Colon (tissue), 2 donors: Measurements from ENCODE around the gene SIDT1.

Experiments
- FAIRE-seq: peaks from 2 replicates; lab custom pipeline; 2012; peaks lifted over from hg19 to GRCh38; lab: Jason Lieb, UNC
- donor health status: control.
- donor health status: control.

SIDT1 gene

GRCh38 chr3:113531826-113532697 lies at the start of gene SIDT1:
TSS of gene SIDT1 (plus strand) at chr3:113532555. CDS start at chr3:113533022, 467 bp downstream.
- peak; percentile 69 for FAIRE-seq

GRCh38 chr3:113485161-113485609 lies 47.2 kb upstream of the SIDT1 start:
- no peak for FAIRE-seq

- no peak for FAIRE-seq
These were observed 37.3 kb upstream of the SIDT1 start for GRCh38 chr3:113495035-113495434.

GRCh38 chr3:113496924-113497323 lies 35.4 kb upstream of the SIDT1 start:
- no peak for FAIRE-seq

- no peak for FAIRE-seq
These were observed 33.9 kb upstream of the SIDT1 start for GRCh38 chr3:113498221-113499005.

GRCh38 chr3:113499081-113499480 lies 33.3 kb upstream of the SIDT1 start:
- FAIRE-seq: peak; percentile 14

- no peak for FAIRE-seq
These were observed 30.8 kb upstream of the SIDT1 start for GRCh38 chr3:113501597-113501996.

- no peak for FAIRE-seq
These were observed 26.5 kb upstream of the SIDT1 start for GRCh38 chr3:113505867-113506266.

GRCh38 chr3:113507501-113508067 lies 24.8 kb upstream of the SIDT1 start:
- FAIRE-seq: no peak

- no peak for FAIRE-seq
These were observed 23.4 kb upstream of the SIDT1 start for GRCh38 chr3:113508966-113509365.

- FAIRE-seq: no peak
These were observed 18.0 kb upstream of the SIDT1 start for GRCh38 chr3:113514265-113514769.

GRCh38 chr3:113516115-113516505 lies 16.2 kb upstream of the SIDT1 start:
- FAIRE-seq: no peak

GRCh38 chr3:113521981-113522380 lies 10.4 kb upstream of the SIDT1 start:
- FAIRE-seq: no peak

- FAIRE-seq: no peak
These were observed 9.1 kb upstream of the SIDT1 start for GRCh38 chr3:113523241-113523640.

GRCh38 chr3:113532698-113533533 lies 561 bp downstream of the SIDT1 start:
- no peak for FAIRE-seq

- no peak for FAIRE-seq
These were observed 1.2 kb downstream of the SIDT1 start for GRCh38 chr3:113533534-113533892.

- FAIRE-seq: no peak
These were observed 2.0 kb downstream of the SIDT1 start for GRCh38 chr3:113534365-113534764.

- no peak for FAIRE-seq
These were observed 3.5 kb downstream of the SIDT1 start for GRCh38 chr3:113535898-113536297.

- FAIRE-seq: no peak
These were observed 4.3 kb downstream of the SIDT1 start for GRCh38 chr3:113536627-113537101.

- FAIRE-seq: peak; percentile 51
These were observed 4.8 kb downstream of the SIDT1 start for GRCh38 chr3:113537155-113537554.

- FAIRE-seq: no peak
These were observed 9.2 kb downstream of the SIDT1 start for GRCh38 chr3:113541519-113541918.

GRCh38 chr3:113545594-113545993 lies 13.2 kb downstream of the SIDT1 start:
- FAIRE-seq: no peak
